Erythroblast (primary cell): ENCODE data around the gene ELAC1.
"Not testable (repeated sequence)": the region's sequence is repeated elsewhere in the genome, so short reads cannot be mapped to it uniquely, and the experiment has no call there.

Source experiments
- GATA1 ChIP-seq: IDR thresholded peaks from 2 replicates; pipeline ENCODE4 v1.6.1; 2011; ENCODE audit warnings: low read depth, mild to moderate bottlenecking, control low read depth, low read length, moderate library complexity
- POLR2A ChIP-seq: IDR thresholded peaks from 2 replicates; pipeline ENCODE4 v1.6.1; 2011; ENCODE audit warnings: mild to moderate bottlenecking, low read length

DNA sequence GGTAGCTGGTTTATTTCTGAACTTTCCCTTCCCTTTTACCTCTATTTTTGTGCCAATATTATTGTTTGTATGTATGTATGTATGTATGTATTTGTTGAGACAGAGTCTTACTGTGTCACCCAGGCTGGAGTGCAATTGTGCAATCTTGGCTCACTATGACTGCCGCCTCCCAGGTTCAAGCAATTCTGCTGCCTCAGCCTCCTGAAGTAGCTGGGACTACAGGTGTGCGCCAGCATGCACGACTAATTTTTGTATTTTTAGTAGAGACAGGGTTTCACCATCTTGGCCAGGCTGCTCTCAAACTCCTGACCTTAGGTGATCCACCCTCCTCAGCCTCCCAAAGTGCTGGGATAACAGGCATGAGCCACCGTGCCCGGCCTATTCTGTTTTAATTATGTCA is 4.6 kb downstream of the ELAC1 start:
- TF ChIP-seq POLR2A, GATA1: not testable (repeated sequence)
